ENCODE results near the gene TAGLN3. TPM values are rescaled to one million over a fixed set of nuclear protein-coding genes. Genes with fewer than 3 reads are reported as not detected.

TAGLN3 gene
- total and polyA plus RNA-seq, 11 donors, result 0.25 to 1.7 (median 0.77) TPM; not detected in 4

DNA sequence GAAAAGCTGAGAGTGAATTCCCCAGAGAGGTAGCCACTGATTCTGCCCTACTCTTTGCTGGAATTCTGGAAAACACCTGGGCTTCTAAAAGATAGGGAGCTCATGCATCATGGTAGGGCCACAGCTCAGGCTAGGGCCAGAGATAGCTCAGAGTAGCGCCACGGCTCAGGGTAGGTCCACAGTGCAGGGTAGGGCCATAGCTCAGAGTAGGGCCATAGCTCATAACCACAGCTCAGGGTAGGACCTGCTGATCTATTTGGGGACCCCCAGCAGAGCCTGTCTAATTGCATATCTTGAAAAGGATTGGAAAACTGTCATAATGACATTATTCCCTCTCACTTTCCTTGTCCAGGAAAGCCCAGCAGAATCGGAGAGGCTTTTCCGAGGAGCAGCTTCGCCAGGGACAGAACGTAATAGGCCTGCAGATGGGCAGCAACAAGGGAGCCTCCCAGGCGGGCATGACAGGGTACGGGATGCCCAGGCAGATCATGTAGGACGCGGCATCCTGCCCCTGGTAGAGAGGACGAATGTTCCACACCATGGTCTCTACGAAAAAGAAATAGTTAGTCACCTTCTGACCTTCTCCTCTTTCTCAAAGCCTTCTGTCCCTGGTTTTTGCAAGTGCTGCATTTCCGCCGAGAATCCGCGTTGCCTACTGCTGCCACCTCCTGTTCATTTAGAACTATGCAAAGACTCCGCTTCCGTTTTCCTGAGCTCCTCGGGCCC lies 14.5 kb downstream of the TAGLN3 start:
- Histone ChIP-seq H3K27ac (peak overlapping the region in 11 of 12 donors; percentile 7 to 77 (median 65)), H3K4me3 (no peak overlapping the region), H3K27me3 (no peaks in the 10 kb centered on the region), H3K36me3 (no peaks in the 10 kb centered on the region), H3K4me1 (peaks cover 0 to 40% (median 20%) of the 10 kb centered on the region in 12 donors), H3K9me3 (no peaks in the 10 kb centered on the region)
- ATAC-seq (peak; percentile 58 to 91 (median 82)), DNase-seq (peak; percentile 60 to 74 (median 70))
- WGBS, 4 donors, result 30 to 35% (median 32%) methylated on average over 19 of the region's 19 CpGs
- intact Hi-C loops (cut with DNase I), result loop anchor here in 4 of 10 donors (1.0 to 5.0 kb wide), 6 partner anchors 24 to 344 kb away; partner anchors contain the start of gene ABHD10 (in 1 of the 4)
- TF ChIP-seq, protein P1, sequence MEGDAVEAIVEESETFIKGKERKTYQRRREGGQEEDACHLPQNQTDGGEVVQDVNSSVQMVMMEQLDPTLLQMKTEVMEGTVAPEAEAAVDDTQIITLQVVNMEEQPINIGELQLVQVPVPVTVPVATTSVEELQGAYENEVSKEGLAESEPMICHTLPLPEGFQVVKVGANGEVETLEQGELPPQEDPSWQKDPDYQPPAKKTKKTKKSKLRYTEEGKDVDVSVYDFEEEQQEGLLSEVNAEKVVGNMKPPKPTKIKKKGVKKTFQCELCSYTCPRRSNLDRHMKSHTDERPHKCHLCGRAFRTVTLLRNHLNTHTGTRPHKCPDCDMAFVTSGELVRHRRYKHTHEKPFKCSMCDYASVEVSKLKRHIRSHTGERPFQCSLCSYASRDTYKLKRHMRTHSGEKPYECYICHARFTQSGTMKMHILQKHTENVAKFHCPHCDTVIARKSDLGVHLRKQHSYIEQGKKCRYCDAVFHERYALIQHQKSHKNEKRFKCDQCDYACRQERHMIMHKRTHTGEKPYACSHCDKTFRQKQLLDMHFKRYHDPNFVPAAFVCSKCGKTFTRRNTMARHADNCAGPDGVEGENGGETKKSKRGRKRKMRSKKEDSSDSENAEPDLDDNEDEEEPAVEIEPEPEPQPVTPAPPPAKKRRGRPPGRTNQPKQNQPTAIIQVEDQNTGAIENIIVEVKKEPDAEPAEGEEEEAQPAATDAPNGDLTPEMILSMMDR (IDR thresholded peaks at IDR 0.05), result peak; percentile 64 to 85 (median 76)
- TF ChIP-seq POLR2A (IDR thresholded peaks at IDR 0.05), result no peak

DNA sequence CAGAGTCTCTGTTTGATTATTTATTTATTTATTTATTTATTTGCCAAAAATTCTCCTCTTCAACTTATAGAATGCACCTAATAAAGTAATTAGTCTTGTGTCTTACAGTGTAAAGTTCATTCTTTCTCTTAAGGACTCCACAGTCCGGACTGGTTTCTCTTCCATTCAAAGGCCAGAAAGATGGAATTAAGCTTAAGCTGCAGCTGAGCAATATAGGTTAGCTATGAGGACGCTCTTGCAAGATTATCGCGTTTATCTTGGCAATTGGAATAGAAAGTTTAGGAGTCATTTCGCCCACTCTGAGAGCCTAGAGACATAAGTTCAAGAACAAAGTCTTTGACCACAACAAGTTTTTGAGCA lies 15.0 kb downstream of the TAGLN3 start:
- H3K4me3 ChIP-seq, result no peak overlapping the region
- intact Hi-C loops (cut with DNase I), result loop anchor here in 4 of 10 donors (1.0 to 5.0 kb wide), 6 partner anchors 24 to 345 kb away; partner anchors contain the start of gene ABHD10 (in 1 of the 4)
- DNase-seq (no peak), ATAC-seq (peak in 1 of 4 donors; percentile 7)
- peak overlapping the region in 1 of 12 donors; percentile 73 for H3K27ac ChIP-seq
- no peaks in the 10 kb centered on the region for H3K9me3 ChIP-seq
- H3K4me1 ChIP-seq, result peaks cover 0 to 40% (median 19%) of the 10 kb centered on the region in 12 donors
- no peaks in the 10 kb centered on the region for H3K27me3 ChIP-seq
- WGBS, 4 donors, result 58 to 63% (median 62%) methylated on average over 5 of the region's 5 CpGs
- TF ChIP-seq, protein P1 (IDR thresholded peaks at IDR 0.05), result peak in 1 of 12 donors; percentile 4
- no peak for TF ChIP-seq POLR2A (IDR thresholded peaks at IDR 0.05)
- no peaks in the 10 kb centered on the region for H3K36me3 ChIP-seq

DNA sequence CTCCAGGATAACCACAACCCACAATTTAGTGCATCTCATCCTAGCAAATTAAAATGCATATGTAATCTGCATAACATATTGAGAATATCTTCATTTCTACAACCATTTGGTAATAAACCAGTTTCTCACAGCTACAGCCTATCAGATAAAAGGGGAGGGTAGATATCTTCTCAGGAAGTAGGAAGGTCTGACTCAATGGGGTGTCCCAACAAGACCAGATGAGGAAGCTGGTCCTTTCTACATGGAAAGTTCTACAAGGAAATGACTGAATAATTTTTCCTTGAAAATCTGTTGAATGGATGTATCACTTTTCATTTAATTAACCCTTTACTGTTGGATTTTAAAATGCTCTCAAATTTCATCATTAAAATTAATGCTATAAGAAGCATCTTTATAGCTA lies 18.4 kb downstream of the TAGLN3 start:
- H3K4me1 ChIP-seq, result peaks cover 0 to 18% (median 12%) of the 10 kb centered on the region in 12 donors
- H3K27me3 ChIP-seq, result no peaks in the 10 kb centered on the region
- intact Hi-C loops (cut with DNase I), result loop anchor here in 1 of 10 donors (2.0 kb wide), 1 partner anchor 350 kb away; no protein-coding TSS in a partner anchor
- ATAC-seq (no peak), DNase-seq (no peak)
- TF ChIP-seq, protein P1 (IDR thresholded peaks at IDR 0.05), result no peak
- no peak for TF ChIP-seq POLR2A (IDR thresholded peaks at IDR 0.05)
- H3K9me3 ChIP-seq, result peaks cover 0 to 6% (median 0%) of the 10 kb centered on the region in 12 donors
- H3K36me3 ChIP-seq, result no peaks in the 10 kb centered on the region
- H3K27ac ChIP-seq, result no peak overlapping the region
- H3K4me3 ChIP-seq, result no peak overlapping the region

DNA sequence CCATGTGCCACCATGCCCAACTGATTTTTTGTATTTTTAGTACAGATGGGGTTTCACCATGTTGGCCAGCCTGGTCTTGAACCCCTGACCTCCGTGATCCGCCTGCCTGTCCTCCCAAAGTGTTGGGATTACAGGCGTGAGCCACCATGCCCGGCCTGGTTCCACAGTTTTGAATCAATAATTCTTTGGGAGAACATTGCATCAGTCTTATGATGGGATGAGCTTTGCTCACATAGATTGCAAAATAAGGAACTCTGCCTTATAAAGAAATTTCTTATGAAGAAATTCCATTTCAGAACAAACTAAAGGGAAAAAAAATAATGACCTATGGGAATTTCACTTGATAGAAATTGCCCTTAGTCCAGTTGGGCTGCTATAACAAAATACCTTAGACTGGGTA lies 20.0 kb downstream of the TAGLN3 start:
- Histone ChIP-seq H3K4me1 (peaks cover 0 to 4% (median 0%) of the 10 kb centered on the region in 12 donors), H3K27me3 (no peaks in the 10 kb centered on the region), H3K27ac (no peak overlapping the region), H3K36me3 (no peaks in the 10 kb centered on the region), H3K4me3 (no peak overlapping the region), H3K9me3 (peaks cover 0 to 6% (median 0%) of the 10 kb centered on the region in 12 donors)
- TF ChIP-seq POLR2A (IDR thresholded peaks at IDR 0.05), result no peak
- TF ChIP-seq, protein P1 (IDR thresholded peaks at IDR 0.05), result no peak
- intact Hi-C loops (cut with DNase I), result loop anchor here in 1 of 10 donors (2.0 kb wide), 1 partner anchor 302 kb away; no protein-coding TSS in a partner anchor
- no peak for DNase-seq
- 97 to 98% (median 97%) methylated on average over 4 of the region's 4 CpGs for WGBS, 4 donors
- no peak for ATAC-seq
